ENCODE measurements around the gene TTLL13.

GRCh38 chr15:90201130-90201943 lies 48.0 kb upstream of the TTLL13 start, which contains the start of gene SEMA4B:
- TF ChIP-seq, protein P1, sequence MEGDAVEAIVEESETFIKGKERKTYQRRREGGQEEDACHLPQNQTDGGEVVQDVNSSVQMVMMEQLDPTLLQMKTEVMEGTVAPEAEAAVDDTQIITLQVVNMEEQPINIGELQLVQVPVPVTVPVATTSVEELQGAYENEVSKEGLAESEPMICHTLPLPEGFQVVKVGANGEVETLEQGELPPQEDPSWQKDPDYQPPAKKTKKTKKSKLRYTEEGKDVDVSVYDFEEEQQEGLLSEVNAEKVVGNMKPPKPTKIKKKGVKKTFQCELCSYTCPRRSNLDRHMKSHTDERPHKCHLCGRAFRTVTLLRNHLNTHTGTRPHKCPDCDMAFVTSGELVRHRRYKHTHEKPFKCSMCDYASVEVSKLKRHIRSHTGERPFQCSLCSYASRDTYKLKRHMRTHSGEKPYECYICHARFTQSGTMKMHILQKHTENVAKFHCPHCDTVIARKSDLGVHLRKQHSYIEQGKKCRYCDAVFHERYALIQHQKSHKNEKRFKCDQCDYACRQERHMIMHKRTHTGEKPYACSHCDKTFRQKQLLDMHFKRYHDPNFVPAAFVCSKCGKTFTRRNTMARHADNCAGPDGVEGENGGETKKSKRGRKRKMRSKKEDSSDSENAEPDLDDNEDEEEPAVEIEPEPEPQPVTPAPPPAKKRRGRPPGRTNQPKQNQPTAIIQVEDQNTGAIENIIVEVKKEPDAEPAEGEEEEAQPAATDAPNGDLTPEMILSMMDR (IDR thresholded peaks at IDR 0.05) = no peak
- TF ChIP-seq POLR2A (IDR thresholded peaks at IDR 0.05) = no peak
